HEK293T (cell line): ENCODE results near the gene IFI30.

ENCODE experiments used
- CTCF ChIA-PET: fragments of 350-600 bp; formaldehyde crosslinking; extraction: SDS; loops from one replicate; lab custom pipeline; 2021; ENCODE audit warnings: antibody characterized with exemption, inconsistent platforms; lab: Yijun Ruan, JAX
- POLR2A ChIA-PET: fragments of 350-600 bp; formaldehyde crosslinking; extraction: SDS; loops from one replicate; lab custom pipeline; 2020; ENCODE audit warnings: antibody characterized with exemption, inconsistent platforms; lab: Yijun Ruan, JAX
- DNase-seq: peaks from one replicate; pipeline ENCODE4 v3.0.0; 2012; ENCODE audit warnings: mixed read lengths; ENCODE audit errors: extremely low spot score
- ARNT ChIP-seq: fragments of 450-650 bp; IDR thresholded peaks from 2 replicates; pipeline ENCODE4 v1.6.1; 2017; ENCODE audit warnings: mild to moderate bottlenecking
- BHLHE40 ChIP-seq: fragments of 450-650 bp; IDR thresholded peaks from 2 replicates; pipeline ENCODE4 v1.6.1; 2016; ENCODE audit warnings: mild to moderate bottlenecking, moderate library complexity, borderline replicate concordance
- CTBP1 ChIP-seq: fragments of 450-650 bp; IDR thresholded peaks from 2 replicates; pipeline ENCODE4 v1.6.1; 2016; ENCODE audit warnings: borderline replicate concordance
- ELF4 ChIP-seq: fragments of 450-650 bp; IDR thresholded peaks from 2 replicates; pipeline ENCODE4 v1.6.1; 2017; ENCODE audit warnings: antibody characterized with exemption
- FOXA1 ChIP-seq: fragments of 450-650 bp; IDR thresholded peaks from 2 replicates; pipeline ENCODE4 v1.6.1; 2016; ENCODE audit warnings: mild to moderate bottlenecking
- FOXK2 ChIP-seq: fragments of 450-650 bp; IDR thresholded peaks from 2 replicates; pipeline ENCODE4 v1.6.1; 2016; ENCODE audit warnings: mild to moderate bottlenecking
- FOXM1 ChIP-seq: fragments of 450-650 bp; IDR thresholded peaks from 2 replicates; pipeline ENCODE4 v1.6.1; 2017; ENCODE audit warnings: mild to moderate bottlenecking, borderline replicate concordance
- HDGF ChIP-seq: fragments of 450-650 bp; IDR thresholded peaks from 2 replicates; pipeline ENCODE4 v1.6.1; 2017; ENCODE audit warnings: antibody characterized with exemption, borderline replicate concordance
- LEF1 ChIP-seq: fragments of 450-650 bp; IDR thresholded peaks from 2 replicates; pipeline ENCODE4 v1.6.1; 2017; ENCODE audit warnings: mild to moderate bottlenecking, borderline replicate concordance
- NFRKB ChIP-seq: fragments of 450-650 bp; IDR thresholded peaks from 2 replicates; pipeline ENCODE4 v1.6.1; 2016; ENCODE audit warnings: mild to moderate bottlenecking, moderate library complexity
- SP1 ChIP-seq: fragments of 450-650 bp; IDR thresholded peaks from 2 replicates; pipeline ENCODE4 v1.6.1; 2017
- SUZ12 ChIP-seq: fragments of 450-650 bp; IDR thresholded peaks from 2 replicates; pipeline ENCODE4 v1.6.1; 2016; ENCODE audit warnings: mild to moderate bottlenecking
- TARDBP ChIP-seq: fragments of 450-650 bp; IDR thresholded peaks from 2 replicates; pipeline ENCODE4 v1.6.1; 2016
- ZNF384 ChIP-seq: fragments of 450-650 bp; IDR thresholded peaks from 2 replicates; pipeline ENCODE4 v1.6.1; 2016
- TF ChIP-seq, protein P1 (sequence below): fragments of 450-650 bp; IDR thresholded peaks from 2 replicates; pipeline ENCODE4 v1.6.1; 2016

The IFI30 gene

DNA sequence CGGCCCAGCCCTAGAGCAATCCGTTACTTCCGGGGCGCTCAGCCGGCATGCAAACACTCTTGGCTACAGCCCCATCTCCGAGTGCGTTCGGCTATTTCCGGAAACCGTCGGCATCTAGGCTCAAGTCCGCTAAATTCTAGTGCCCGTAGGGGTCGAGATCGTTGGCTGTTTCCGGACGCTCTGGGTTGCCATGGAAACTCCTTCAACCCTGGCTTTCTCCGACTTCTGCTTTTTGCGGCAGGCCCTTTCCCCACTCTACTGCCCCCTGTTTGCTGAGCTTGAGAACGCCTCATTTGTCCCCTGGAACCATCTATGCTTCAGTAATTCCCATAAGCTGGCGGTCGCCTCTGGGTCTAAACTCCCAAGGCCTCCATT lies 21.2 kb upstream of the IFI30 start:
- TF ChIP-seq LEF1 (no peak), ELF4 (peak; percentile 74)
- DNase-seq, result peak; percentile 98
- CTCF ChIA-PET, result interaction anchor here (1.0 to 1.5 kb wide), 4 partner anchors 15 to 89 kb away, joined by 3 to 7 read pairs (median 4); no protein-coding TSS in a partner anchor
- POLR2A ChIA-PET, result interaction anchor here (1.0 to 2.6 kb wide), 7 partner anchors 18 to 129 kb away, joined by 3 to 11 read pairs (median 4); partner anchors contain the start of genes JUND and MPV17L2

DNA sequence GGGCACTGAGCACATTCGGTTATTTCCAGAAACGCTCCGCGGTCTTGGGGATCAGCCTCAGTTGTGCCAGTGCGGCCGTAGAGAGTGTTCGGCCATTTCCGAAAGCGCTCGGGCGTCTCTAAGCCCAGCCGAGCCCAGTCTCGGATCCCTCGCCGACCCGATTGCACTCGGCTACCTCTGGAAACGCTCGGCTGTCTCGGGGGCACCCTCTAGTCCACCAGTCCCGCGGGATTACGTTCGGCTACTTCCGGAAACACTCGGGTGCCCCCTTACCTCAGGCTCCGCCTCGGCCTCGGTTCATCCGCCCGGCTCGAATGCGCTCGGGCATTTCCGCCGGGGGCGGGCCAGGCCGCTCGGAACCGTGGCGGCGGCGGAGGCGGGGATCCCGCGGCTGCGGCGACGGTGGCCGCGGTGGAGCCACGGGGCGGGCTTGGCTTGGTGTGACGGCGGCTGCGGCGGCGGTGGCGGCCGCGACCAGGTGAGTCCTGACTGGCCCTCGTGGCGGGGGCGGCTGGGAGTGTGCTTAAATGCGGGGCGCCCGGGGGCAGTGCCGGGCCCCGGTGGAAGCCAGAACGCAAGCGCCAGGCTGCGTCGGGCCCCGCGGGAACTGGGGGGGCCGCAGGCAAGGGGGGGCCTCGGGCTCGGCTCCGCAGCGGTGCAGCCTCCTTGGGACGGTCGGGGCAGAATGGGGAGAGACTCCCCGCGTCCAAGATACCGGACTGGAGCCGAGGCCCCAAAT lies 20.6 kb upstream of the IFI30 start, which contains the start of gene PIK3R2:
TSS of gene PIK3R2 (plus strand) at position 347 of the 739 bp plus-strand sequence. CDS start 2,717 bp downstream, outside the sequence.
- POLR2A ChIA-PET, result interaction anchor here (1.0 to 2.6 kb wide), 4 partner anchors 34 to 128 kb away, joined by 4 to 11 read pairs (median 4); partner anchors contain the start of genes JUND and MPV17L2
- peak; percentile 99 for DNase-seq
- TF ChIP-seq, protein P1, sequence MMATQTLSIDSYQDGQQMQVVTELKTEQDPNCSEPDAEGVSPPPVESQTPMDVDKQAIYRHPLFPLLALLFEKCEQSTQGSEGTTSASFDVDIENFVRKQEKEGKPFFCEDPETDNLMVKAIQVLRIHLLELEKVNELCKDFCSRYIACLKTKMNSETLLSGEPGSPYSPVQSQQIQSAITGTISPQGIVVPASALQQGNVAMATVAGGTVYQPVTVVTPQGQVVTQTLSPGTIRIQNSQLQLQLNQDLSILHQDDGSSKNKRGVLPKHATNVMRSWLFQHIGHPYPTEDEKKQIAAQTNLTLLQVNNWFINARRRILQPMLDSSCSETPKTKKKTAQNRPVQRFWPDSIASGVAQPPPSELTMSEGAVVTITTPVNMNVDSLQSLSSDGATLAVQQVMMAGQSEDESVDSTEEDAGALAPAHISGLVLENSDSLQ, result no peak
- TF ChIP-seq SP1 (no peak), ARNT (no peak), FOXK2 (no peak), SUZ12 (no peak), CTBP1 (no peak), TARDBP (no peak), NFRKB (no peak), LEF1 (no peak), ELF4 (no peak), FOXM1 (peak; percentile 42; the same call in 1 of the 2 replicates), HDGF (0 out of 2 replicates have a peak, but pooled peaks have one; percentile 57), BHLHE40 (no peak), ZNF384 (no peak)
- CTCF ChIA-PET, result interaction anchor here (1.0 to 1.5 kb wide), 4 partner anchors 16 to 89 kb away, joined by 3 to 7 read pairs (median 4); no protein-coding TSS in a partner anchor

DNA sequence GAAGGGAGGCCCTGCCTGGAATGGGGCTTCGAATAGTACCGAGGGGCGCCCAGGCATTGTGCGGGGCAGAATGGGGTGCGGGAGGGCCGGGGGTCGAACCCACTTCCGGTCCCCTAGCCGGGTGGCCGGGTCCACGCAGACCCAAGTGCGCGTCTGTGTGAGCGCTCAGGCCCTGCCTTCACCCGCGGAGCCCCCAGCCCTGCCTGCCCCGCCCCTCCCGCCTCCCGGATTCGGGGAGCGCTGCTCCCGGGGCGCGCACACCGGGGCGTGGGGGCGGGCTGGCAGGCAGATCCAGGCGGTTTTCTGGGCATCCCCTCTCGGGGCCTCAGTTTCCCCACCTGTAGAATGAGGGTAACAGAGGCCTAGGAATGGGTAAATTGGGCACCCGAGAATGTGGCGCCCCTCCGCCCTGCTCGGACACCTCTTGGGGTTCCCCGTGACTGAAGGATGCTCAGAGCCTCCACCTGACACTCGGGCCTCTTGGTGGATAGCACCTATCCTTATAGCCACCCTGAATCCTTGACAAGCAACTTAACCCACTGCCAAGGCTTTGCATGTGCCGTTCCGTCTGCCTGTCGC lies 20.0 kb upstream of the IFI30 start:
- TF ChIP-seq SP1 (no peak), ZNF384 (no peak), NFRKB (no peak), HDGF (no peak), FOXA1 (no peak), TARDBP (no peak), ELF4 (no peak), BHLHE40 (no peak), FOXK2 (no peak), CTBP1 (no peak)
- TF ChIP-seq, protein P1, result no peak
- ChIA-PET CTCF (interaction anchor here (0.6 kb wide), 1 partner anchor 14 kb away, joined by 3 read pairs; no protein-coding TSS in a partner anchor), POLR2A (no interaction called here)
- DNase-seq, result no peak

DNA sequence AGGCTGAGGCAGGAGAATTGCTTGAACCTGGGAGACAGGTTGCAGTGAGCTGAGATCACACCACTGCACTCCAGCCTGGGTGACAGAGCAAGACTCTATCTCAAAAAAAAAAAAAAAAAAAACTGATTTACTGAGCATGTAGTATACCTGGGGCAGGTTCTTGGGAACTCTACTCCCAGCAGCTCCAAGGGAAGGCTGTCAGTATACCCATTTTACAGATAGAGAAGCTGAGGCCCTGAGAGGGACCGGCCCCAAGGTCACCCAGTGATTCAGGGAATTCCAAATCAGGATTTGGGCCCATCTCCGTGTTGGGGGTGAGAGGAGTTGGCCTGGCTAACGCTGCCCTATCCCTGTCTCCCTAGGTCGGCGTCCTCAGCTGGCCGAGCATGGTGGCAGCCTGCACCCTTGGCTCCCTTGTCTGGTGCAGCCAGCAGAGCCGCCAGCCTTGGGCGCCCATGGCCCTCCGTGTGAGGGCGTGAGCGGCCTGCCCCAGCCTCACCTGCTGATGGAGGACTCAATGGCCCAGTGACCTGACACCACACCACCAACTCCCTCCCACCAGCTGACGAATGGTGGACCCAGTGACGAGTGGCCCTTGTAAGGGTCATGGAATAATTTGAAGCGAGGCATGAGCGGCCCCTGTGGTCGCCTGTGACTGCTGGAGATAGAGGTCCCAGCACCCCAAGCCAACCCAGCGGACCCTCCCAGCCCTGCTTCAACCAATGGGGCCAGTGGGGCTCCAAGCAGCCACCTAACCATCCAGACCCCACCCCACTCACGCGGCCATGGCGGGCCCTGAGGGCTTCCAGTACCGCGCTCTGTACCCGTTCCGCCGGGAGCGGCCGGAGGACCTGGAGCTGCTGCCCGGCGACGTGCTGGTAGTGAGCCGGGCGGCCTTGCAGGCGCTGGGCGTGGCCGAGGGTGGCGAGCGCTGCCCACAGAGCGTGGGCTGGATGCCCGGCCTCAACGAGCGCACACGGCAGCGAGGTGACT lies 18.2 kb upstream of the IFI30 start:
- TF ChIP-seq SUZ12 (no peak), CTBP1 (no peak), LEF1 (no peak), FOXM1 (no peak), ARNT (no peak)
- ChIA-PET CTCF (interaction anchor here (0.6 to 1.3 kb wide), 2 partner anchors 13 to 42 kb away, joined by 4 to 5 read pairs; no protein-coding TSS in a partner anchor), POLR2A (interaction anchor here (1.2 kb wide), 1 partner anchor 37 kb away, joined by 4 read pairs; no protein-coding TSS in a partner anchor)
- DNase-seq, result no peak

DNA sequence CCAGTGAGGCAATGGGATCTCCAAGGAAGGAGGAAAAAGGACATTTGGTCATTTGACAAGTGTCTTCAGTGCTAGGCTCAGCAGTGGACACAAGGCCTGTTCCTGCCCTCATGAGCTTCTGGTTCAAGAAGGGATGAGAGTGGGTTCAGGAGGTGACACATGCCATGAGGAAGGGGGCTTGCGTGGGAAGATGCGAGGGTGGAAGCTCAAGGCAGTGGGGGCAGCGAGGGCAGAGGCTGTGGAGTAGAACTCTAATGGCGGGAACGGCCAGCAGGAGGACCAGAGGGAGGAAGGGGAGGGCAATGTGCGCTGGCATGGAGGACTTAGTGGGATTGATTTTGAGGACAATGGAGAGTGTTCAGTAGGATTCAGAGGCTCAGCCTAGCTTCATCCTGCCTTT lies 17.3 kb upstream of the IFI30 start:
- ChIA-PET POLR2A (no interaction called here), CTCF (interaction anchor here (0.9 to 1.3 kb wide), 2 partner anchors 10 to 43 kb away, joined by 4 read pairs; no protein-coding TSS in a partner anchor)
- no peak for DNase-seq
- no peak for TF ChIP-seq FOXM1
- TF ChIP-seq CTBP1, result no peak
- TF ChIP-seq HDGF, result no peak
- TF ChIP-seq ARNT, result no peak
- no peak for TF ChIP-seq BHLHE40
